SK-N-SH (cell line): Measurements from ENCODE around the gene FTL. TPM values are rescaled to one million over a fixed set of nuclear protein-coding genes. Genes with fewer than 3 reads are reported as not detected.

Source experiments
- CTCF ChIA-PET: fragments of 300-600, 350-600 bp; formaldehyde crosslinking; extraction: SDS; loops from one replicate; lab custom pipeline; 2021; lab: Yijun Ruan, JAX
- POLR2A ChIA-PET: fragments of 350-600 bp; sonication (Branson Sonifier 250); formaldehyde crosslinking; extraction: SDS; loops from one replicate; lab custom pipeline; 2020; ENCODE audit warnings: antibody characterized with exemption, inconsistent platforms; lab: Yijun Ruan, JAX
- DNase-seq: peaks from one replicate; pipeline ENCODE4 v3.0.0; 2012
- H2AFZ ChIP-seq: fragments of 200-600 bp; sonication (generic); 2 replicates; pipeline ENCODE4 v1.8.1; 2016; ENCODE audit warnings: antibody characterized with exemption, mild to moderate bottlenecking, low read depth
- H3F3A ChIP-seq: fragments of 200-600 bp; sonication (generic); replicated peaks from 2 replicates; pipeline ENCODE3; 2016; ENCODE audit warnings: antibody characterized with exemption, mild to moderate bottlenecking; ENCODE audit not compliant: insufficient read depth
- H3K27ac ChIP-seq, 2 experiments: fragments of 200-500 bp in 1 of 2; fragments of 200-600 bp in 1 of 2; sonication (Bioruptor generic) in 1 of 2; sonication (generic), shearing (Covaris generic) in 1 of 2; 2 replicates each; pipeline versions ENCODE4 v1.5.1 to v1.6.1; 2014 to 2016; ENCODE audit warnings: low read depth in 2 of 2, inconsistent platforms in 1 of 2, low read length in 1 of 2, mild to moderate bottlenecking in 1 of 2, mixed read lengths in 1 of 2
- H3K27me3 ChIP-seq: fragments of 200-600 bp; sonication (generic), shearing (Covaris generic); 2 replicates; pipeline ENCODE4 v1.6.1; 2016; ENCODE audit warnings: mixed run types; ENCODE audit not compliant: insufficient read depth
- H3K36me3 ChIP-seq, 2 experiments: fragments of 200-500 bp in 1 of 2; fragments of 200-600 bp in 1 of 2; sonication (Bioruptor generic) in 1 of 2; sonication (generic) in 1 of 2; replicated peaks in 1 of 2; 2 replicates each; pipeline versions ENCODE3 to v1.5.1; 2014 to 2016; ENCODE audit warnings: low read length in 1 of 2, mild to moderate bottlenecking in 1 of 2; ENCODE audit not compliant: insufficient read depth in 2 of 2, control insufficient read depth in 1 of 2
- H3K4me1 ChIP-seq, 2 experiments: fragments of 200-500 bp in 1 of 2; fragments of 200-600 bp in 1 of 2; sonication (Bioruptor generic) in 1 of 2; sonication (generic), shearing (Covaris generic) in 1 of 2; 2 replicates each; pipeline versions ENCODE4 v1.5.1 to v1.6.1; 2014 to 2016; ENCODE audit warnings: low read depth in 1 of 2, low read length in 1 of 2, mixed run types in 1 of 2; ENCODE audit not compliant: insufficient read depth in 2 of 2, control insufficient read depth in 1 of 2
- H3K4me2 ChIP-seq: fragments of 200-600 bp; sonication (generic), shearing (Covaris generic); 2 replicates; pipeline ENCODE4 v1.6.1; 2017; ENCODE audit warnings: mixed run types
- H3K4me3 ChIP-seq, 2 experiments: fragments of 200-500 bp in 1 of 2; fragments of 200-600 bp in 1 of 2; sonication (Bioruptor generic) in 1 of 2; sonication (generic), shearing (Covaris generic) in 1 of 2; 2 replicates each; pipeline versions ENCODE4 v1.5.1 to v1.8.1; 2014 to 2016; ENCODE audit warnings: low read depth in 2 of 2, inconsistent platforms in 1 of 2, low read length in 1 of 2, mild to moderate bottlenecking in 1 of 2, mixed read lengths in 1 of 2, moderate library complexity in 1 of 2
- H3K79me2 ChIP-seq: fragments of 200-600 bp; sonication (generic); 2 replicates; pipeline ENCODE4 v1.8.1; 2017; ENCODE audit warnings: mild to moderate bottlenecking; ENCODE audit not compliant: insufficient read depth
- H3K9ac ChIP-seq: fragments of 200-600 bp; sonication (generic); 2 replicates; pipeline ENCODE4 v1.6.1; 2017; ENCODE audit warnings: mixed run types
- H3K9me2 ChIP-seq: fragments of 200-600 bp; sonication (generic); 2 replicates; pipeline ENCODE4 v1.6.1; 2017; ENCODE audit warnings: mixed run types
- H3K9me3 ChIP-seq: fragments of 200-600 bp; sonication (generic); 2 replicates; pipeline ENCODE4 v1.6.1; 2017; ENCODE audit warnings: mixed run types, mild to moderate bottlenecking, moderate library complexity
- H4K20me1 ChIP-seq: fragments of 200-600 bp; sonication (generic); 2 replicates; pipeline ENCODE4 v1.6.1; 2017; ENCODE audit warnings: mild to moderate bottlenecking, mixed run types; ENCODE audit not compliant: insufficient read depth
- ELF1 ChIP-seq: IDR thresholded peaks from 2 replicates; pipeline ENCODE4 v1.4.0; 2012
- EP300 ChIP-seq, 2 experiments: IDR thresholded peaks; 2 replicates each; pipeline versions ENCODE4 v1.4.0 to v1.6.1; 2012; ENCODE audit warnings: borderline replicate concordance in 1 of 2, low read depth in 1 of 2, low read length in 1 of 2
- EZH2phosphoT487 ChIP-seq: fragments of 200-600 bp; sonication (generic); IDR thresholded peaks from 2 replicates; pipeline ENCODE4 v1.6.1; 2017; ENCODE audit warnings: low read depth, mixed run types, mild to moderate bottlenecking, antibody characterized with exemption, moderate library complexity, borderline replicate concordance
- FOXJ3 ChIP-seq: sonication (generic); formaldehyde crosslinking; IDR thresholded peaks from 2 replicates; pipeline ENCODE4 v1.5.1; 2020; ENCODE audit warnings: mild to moderate bottlenecking, missing genetic modification reagents
- GABPA ChIP-seq: IDR thresholded peaks from 2 replicates; pipeline ENCODE4 v1.4.0; 2012; ENCODE audit warnings: low read depth, mild to moderate bottlenecking
- GATA2 ChIP-seq: sonication (generic); formaldehyde crosslinking; IDR thresholded peaks from 2 replicates; pipeline ENCODE4 v1.5.0; 2020; ENCODE audit warnings: mild to moderate bottlenecking, missing genetic modification reagents
- JUND ChIP-seq: IDR thresholded peaks from 2 replicates; pipeline ENCODE4 v1.4.0; 2012
- MEF2A ChIP-seq: IDR thresholded peaks from 2 replicates; pipeline ENCODE4 v1.4.0; 2012; ENCODE audit warnings: low read depth, borderline replicate concordance
- NRF1 ChIP-seq: IDR thresholded peaks from 2 replicates; pipeline ENCODE4 v1.6.1; 2012; ENCODE audit warnings: low read depth, mild to moderate bottlenecking, low read length
- RAD21 ChIP-seq: IDR thresholded peaks from 2 replicates; pipeline ENCODE4 v1.6.1; 2012; ENCODE audit warnings: mild to moderate bottlenecking, low read length
- SIN3A ChIP-seq: IDR thresholded peaks from 2 replicates; pipeline ENCODE4 v1.6.1; 2012; ENCODE audit warnings: low read depth, mild to moderate bottlenecking, low read length, moderate library complexity, borderline replicate concordance
- TCF12 ChIP-seq: IDR thresholded peaks from 2 replicates; pipeline ENCODE4 v1.4.0; 2012
- YY1 ChIP-seq: IDR thresholded peaks from 2 replicates; pipeline ENCODE4 v1.4.0; 2012; ENCODE audit warnings: low read depth, mild to moderate bottlenecking
- WGBS: methylation state at CpG from one replicate; pipeline ENCODE4 v1.1.6; 2017; ENCODE audit warnings: low lambda C conversion rate; 5-methylcytosine and 5-hydroxymethylcytosine counted together
- polyA plus RNA-seq, 3 experiments: library from polyadenylated mRNA; depleted of rRNA; stranded (reverse); fragments of >200 nt; gene quantifications; 2 replicates each; pipeline ENCODE4 v1.2.3, GENCODE V29; 2012
- TF ChIP-seq, protein P1 (sequence below): IDR thresholded peaks from 2 replicates; pipeline ENCODE4 v1.6.1; 2012; ENCODE audit warnings: mild to moderate bottlenecking, low read depth, low read length, moderate library complexity
- TF ChIP-seq, protein P2 (sequence below): fragments of 200-600 bp; sonication (generic); IDR thresholded peaks from 2 replicates; pipeline ENCODE4 v1.6.1; 2017; ENCODE audit warnings: antibody characterized with exemption, mild to moderate bottlenecking, moderate library complexity
- TF ChIP-seq, protein P3 (sequence below): IDR thresholded peaks from 2 replicates; pipeline ENCODE4 v1.4.0; 2012; ENCODE audit warnings: low read depth, borderline replicate concordance
- TF ChIP-seq, protein P4 (sequence below): IDR thresholded peaks from 2 replicates; pipeline ENCODE4 v1.4.0; 2012; ENCODE audit warnings: low read depth, borderline replicate concordance

Gene FTL
- polyA plus RNA-seq, 1 of the 3 experiments (the other 2 are of a cell fraction): 875 TPM

DNA sequence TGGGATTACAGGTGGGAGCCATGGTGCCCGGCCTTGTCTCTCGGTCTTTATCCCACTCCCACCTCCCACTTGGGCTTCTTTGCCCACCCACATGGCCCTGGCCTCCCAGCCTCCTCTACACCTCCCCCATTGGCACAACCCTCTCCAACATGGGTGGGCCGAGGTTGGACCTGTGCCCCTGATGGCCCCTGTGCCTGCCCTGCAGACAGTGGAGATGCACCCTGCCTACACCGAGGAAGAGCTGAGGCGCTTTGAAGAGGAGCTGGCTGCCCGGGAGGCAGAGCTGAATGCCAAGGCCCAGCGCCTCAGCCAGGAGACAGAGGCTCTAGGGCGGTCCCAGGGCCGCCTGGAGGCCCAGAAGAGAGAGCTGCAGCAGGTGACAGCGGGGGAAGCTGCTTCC is 44.2 kb upstream of the FTL start:
- H2AFZ ChIP-seq: no peak overlapping the region
- H3K79me2 ChIP-seq: no peaks in the 10 kb centered on the region
- H3K4me3 ChIP-seq: no peak overlapping the region
- no peak for DNase-seq
- no peak overlapping the region for H3K4me2 ChIP-seq
- no peaks in the 10 kb centered on the region for H3K9me3 ChIP-seq
- 90% methylated on average over 10 of the region's 10 CpGs for WGBS
- 0 out of 4 replicates have a peak, but pooled peaks cover 0 to 4% of the 10 kb centered on the region in 2 experiments for H3K4me1 ChIP-seq
- no peak overlapping the region for H3K27ac ChIP-seq
- TF ChIP-seq NRF1 (no peak), YY1 (no peak), RAD21 (no peak), TCF12 (no peak), EZH2phosphoT487 (no peak), GABPA (no peak), JUND (no peak)
- TF ChIP-seq, protein P1, sequence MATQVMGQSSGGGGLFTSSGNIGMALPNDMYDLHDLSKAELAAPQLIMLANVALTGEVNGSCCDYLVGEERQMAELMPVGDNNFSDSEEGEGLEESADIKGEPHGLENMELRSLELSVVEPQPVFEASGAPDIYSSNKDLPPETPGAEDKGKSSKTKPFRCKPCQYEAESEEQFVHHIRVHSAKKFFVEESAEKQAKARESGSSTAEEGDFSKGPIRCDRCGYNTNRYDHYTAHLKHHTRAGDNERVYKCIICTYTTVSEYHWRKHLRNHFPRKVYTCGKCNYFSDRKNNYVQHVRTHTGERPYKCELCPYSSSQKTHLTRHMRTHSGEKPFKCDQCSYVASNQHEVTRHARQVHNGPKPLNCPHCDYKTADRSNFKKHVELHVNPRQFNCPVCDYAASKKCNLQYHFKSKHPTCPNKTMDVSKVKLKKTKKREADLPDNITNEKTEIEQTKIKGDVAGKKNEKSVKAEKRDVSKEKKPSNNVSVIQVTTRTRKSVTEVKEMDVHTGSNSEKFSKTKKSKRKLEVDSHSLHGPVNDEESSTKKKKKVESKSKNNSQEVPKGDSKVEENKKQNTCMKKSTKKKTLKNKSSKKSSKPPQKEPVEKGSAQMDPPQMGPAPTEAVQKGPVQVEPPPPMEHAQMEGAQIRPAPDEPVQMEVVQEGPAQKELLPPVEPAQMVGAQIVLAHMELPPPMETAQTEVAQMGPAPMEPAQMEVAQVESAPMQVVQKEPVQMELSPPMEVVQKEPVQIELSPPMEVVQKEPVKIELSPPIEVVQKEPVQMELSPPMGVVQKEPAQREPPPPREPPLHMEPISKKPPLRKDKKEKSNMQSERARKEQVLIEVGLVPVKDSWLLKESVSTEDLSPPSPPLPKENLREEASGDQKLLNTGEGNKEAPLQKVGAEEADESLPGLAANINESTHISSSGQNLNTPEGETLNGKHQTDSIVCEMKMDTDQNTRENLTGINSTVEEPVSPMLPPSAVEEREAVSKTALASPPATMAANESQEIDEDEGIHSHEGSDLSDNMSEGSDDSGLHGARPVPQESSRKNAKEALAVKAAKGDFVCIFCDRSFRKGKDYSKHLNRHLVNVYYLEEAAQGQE: no peak
- no peaks in the 10 kb centered on the region for H4K20me1 ChIP-seq
- ChIA-PET POLR2A (interaction anchor here (0.7 kb wide), 1 partner anchor 10 kb away, joined by 3 read pairs; no protein-coding TSS in a partner anchor), CTCF (interaction anchor here (1.6 to 1.7 kb wide), 2 partner anchors 50 to 79 kb away, joined by 3 to 5 read pairs; no protein-coding TSS in a partner anchor)
- peaks cover 9 to 16% of the 10 kb centered on the region in 2 experiments for H3K36me3 ChIP-seq
- H3K27me3 ChIP-seq: no peaks in the 10 kb centered on the region
- peaks cover 6% of the 10 kb centered on the region for H3F3A ChIP-seq
- no peaks in the 10 kb centered on the region for H3K9me2 ChIP-seq
- H3K9ac ChIP-seq: no peak overlapping the region

DNA sequence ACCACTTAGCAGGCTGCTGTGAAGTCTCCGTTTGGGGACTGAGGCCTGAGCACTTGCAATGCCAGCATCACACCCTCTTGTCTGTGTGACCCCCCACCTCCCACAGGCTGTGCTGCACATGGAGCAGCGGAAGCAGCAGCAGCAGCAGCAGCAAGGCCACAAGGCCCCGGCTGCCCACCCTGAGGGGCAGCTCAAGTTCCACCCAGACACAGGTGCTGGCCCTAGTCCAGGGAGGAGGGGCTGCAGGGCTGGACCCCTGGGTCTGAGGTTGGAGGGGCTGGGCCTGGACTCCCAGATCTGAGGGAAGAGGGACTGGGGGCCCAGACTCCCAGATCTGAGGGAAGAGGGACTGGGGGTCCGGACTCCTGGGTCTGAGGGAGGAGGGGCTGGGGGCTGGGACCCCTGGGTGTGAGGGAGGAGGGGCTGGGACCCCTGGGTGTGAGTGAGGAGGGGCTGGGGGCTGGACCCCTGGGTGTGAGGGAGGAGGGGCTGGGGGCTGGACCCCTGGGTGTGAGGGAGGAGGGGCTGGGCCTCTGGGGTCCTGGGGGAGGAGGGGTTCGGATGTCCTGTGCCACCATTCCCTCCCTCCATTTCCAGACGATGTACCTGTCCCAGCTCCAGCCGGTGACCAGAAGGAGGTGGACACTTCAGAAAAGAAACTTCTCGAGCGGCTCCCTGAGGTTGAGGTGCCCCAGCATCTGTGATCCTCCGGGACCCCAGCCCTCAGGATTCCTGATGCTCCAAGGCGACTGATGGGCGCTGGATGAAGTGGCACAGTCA is 43.2 kb upstream of the FTL start:
- Histone ChIP-seq H3K27me3 (no peaks in the 10 kb centered on the region), H3K4me2 (no peak overlapping the region), H3K9ac (no peak overlapping the region), H4K20me1 (no peaks in the 10 kb centered on the region), H3K27ac (no peak overlapping the region), H3K9me3 (no peaks in the 10 kb centered on the region), H2AFZ (no peak overlapping the region), H3F3A (peaks cover 11% of the 10 kb centered on the region), H3K9me2 (no peaks in the 10 kb centered on the region), H3K4me3 (no peak overlapping the region), H3K4me1 (0 out of 4 replicates have a peak, but pooled peaks cover 0 to 4% of the 10 kb centered on the region in 2 experiments), H3K79me2 (no peaks in the 10 kb centered on the region), H3K36me3 (peaks cover 9 to 14% of the 10 kb centered on the region in 2 experiments)
- CTCF ChIA-PET: no interaction called here
- 92% methylated on average over 8 of the region's 12 CpGs for WGBS
- POLR2A ChIA-PET: interaction anchor here (0.7 kb wide), 1 partner anchor 10 kb away, joined by 3 read pairs; no protein-coding TSS in a partner anchor
- DNase-seq: no peak
- TF ChIP-seq TCF12 (no peak), NRF1 (no peak), EP300 (IDR thresholded peaks at IDR 0.05; ENCODE audit: borderline replicate concordance in 1 of 2, low read depth in 1 of 2, low read length in 1 of 2) (no peak), GATA2 (no peak), FOXJ3 (CRISPR knock-in tag) (no peak), SIN3A (no peak), ELF1 (no peak), JUND (no peak), MEF2A (no peak)
- TF ChIP-seq, protein P2, sequence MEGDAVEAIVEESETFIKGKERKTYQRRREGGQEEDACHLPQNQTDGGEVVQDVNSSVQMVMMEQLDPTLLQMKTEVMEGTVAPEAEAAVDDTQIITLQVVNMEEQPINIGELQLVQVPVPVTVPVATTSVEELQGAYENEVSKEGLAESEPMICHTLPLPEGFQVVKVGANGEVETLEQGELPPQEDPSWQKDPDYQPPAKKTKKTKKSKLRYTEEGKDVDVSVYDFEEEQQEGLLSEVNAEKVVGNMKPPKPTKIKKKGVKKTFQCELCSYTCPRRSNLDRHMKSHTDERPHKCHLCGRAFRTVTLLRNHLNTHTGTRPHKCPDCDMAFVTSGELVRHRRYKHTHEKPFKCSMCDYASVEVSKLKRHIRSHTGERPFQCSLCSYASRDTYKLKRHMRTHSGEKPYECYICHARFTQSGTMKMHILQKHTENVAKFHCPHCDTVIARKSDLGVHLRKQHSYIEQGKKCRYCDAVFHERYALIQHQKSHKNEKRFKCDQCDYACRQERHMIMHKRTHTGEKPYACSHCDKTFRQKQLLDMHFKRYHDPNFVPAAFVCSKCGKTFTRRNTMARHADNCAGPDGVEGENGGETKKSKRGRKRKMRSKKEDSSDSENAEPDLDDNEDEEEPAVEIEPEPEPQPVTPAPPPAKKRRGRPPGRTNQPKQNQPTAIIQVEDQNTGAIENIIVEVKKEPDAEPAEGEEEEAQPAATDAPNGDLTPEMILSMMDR: no peak
- TF ChIP-seq, protein P3, sequence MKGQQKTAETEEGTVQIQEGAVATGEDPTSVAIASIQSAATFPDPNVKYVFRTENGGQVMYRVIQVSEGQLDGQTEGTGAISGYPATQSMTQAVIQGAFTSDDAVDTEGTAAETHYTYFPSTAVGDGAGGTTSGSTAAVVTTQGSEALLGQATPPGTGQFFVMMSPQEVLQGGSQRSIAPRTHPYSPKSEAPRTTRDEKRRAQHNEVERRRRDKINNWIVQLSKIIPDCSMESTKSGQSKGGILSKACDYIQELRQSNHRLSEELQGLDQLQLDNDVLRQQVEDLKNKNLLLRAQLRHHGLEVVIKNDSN: no peak
- TF ChIP-seq, protein P4, sequence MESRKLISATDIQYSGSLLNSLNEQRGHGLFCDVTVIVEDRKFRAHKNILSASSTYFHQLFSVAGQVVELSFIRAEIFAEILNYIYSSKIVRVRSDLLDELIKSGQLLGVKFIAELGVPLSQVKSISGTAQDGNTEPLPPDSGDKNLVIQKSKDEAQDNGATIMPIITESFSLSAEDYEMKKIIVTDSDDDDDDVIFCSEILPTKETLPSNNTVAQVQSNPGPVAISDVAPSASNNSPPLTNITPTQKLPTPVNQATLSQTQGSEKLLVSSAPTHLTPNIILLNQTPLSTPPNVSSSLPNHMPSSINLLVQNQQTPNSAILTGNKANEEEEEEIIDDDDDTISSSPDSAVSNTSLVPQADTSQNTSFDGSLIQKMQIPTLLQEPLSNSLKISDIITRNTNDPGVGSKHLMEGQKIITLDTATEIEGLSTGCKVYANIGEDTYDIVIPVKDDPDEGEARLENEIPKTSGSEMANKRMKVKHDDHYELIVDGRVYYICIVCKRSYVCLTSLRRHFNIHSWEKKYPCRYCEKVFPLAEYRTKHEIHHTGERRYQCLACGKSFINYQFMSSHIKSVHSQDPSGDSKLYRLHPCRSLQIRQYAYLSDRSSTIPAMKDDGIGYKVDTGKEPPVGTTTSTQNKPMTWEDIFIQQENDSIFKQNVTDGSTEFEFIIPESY: no peak
